Body of pancreas (tissue), 4 donors: ENCODE results near the gene SLC38A1.

Experiments used
- POLR2A ChIP-seq, 3 donors: fragments of 450-650 bp; IDR thresholded peaks; one replicate each; pipeline ENCODE4 v1.6.1; 2016; ENCODE audit warnings: antibody characterized with exemption in 3 of 3, mild to moderate bottlenecking in 2 of 3
- TF ChIP-seq, protein P1 (sequence below), 7 experiments: fragments of 450-650 bp in 4 of 7; fragments of 200-600 bp in 3 of 7; sonication (generic) in 3 of 7; IDR thresholded peaks; one replicate each; pipeline ENCODE4 v1.5.1; 2016 to 2019; ENCODE audit warnings: antibody characterized with exemption in 7 of 7

DNA sequence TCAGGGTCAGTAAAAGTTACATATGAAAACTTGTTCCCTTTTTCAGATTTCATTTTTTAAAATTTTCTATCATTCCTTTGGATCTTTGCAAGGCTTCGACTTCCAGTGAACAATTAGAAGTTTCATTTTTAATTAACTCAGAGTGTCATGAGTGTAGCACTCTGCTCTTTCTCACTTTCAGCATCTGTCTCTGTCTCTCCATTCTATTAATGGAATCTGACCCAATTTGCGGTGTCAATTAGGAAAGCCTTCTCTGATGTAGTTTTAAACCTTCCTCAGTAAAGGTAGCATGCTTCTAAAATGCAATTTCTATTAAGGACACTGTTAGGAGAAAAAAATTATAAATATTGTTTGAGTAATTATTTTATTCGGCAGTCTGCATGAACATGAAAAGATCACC, 68.3 kb downstream of the SLC38A1 start:
- TF ChIP-seq, protein P1, sequence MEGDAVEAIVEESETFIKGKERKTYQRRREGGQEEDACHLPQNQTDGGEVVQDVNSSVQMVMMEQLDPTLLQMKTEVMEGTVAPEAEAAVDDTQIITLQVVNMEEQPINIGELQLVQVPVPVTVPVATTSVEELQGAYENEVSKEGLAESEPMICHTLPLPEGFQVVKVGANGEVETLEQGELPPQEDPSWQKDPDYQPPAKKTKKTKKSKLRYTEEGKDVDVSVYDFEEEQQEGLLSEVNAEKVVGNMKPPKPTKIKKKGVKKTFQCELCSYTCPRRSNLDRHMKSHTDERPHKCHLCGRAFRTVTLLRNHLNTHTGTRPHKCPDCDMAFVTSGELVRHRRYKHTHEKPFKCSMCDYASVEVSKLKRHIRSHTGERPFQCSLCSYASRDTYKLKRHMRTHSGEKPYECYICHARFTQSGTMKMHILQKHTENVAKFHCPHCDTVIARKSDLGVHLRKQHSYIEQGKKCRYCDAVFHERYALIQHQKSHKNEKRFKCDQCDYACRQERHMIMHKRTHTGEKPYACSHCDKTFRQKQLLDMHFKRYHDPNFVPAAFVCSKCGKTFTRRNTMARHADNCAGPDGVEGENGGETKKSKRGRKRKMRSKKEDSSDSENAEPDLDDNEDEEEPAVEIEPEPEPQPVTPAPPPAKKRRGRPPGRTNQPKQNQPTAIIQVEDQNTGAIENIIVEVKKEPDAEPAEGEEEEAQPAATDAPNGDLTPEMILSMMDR (IDR thresholded peaks at IDR 0.05), result no peak
- TF ChIP-seq POLR2A (IDR thresholded peaks at IDR 0.05), result no peak
